Ovary (tissue), 3 donors: ENCODE results near the gene STIP1.

Experiments used
- CTCF ChIP-seq, 3 donors: fragments of 450-650 bp in 2 of 3; fragments of 200-600 bp in 1 of 3; IDR thresholded peaks; one replicate each; pipeline versions ENCODE4 v1.5.1 to v1.8.0; 2016 to 2022; ENCODE audit warnings: antibody characterized with exemption in 3 of 3, mild to moderate bottlenecking in 1 of 3
- POLR2A ChIP-seq: fragments of 450-650 bp; IDR thresholded peaks from one replicate; pipeline ENCODE4 v1.6.1; 2017; ENCODE audit warnings: antibody characterized with exemption, mild to moderate bottlenecking, moderate library complexity
- donor health status: DM: no; HTN: no; CAD: no.

GRCh38 chr11:64238076-64238475 lies 52.1 kb downstream of the STIP1 start:
- TF ChIP-seq CTCF (IDR thresholded peaks at IDR 0.05), result no peak
- TF ChIP-seq POLR2A, result no peak
